ENCODE measurements around the gene CHD5. TPM values are rescaled to one million over a fixed set of nuclear protein-coding genes. Genes with fewer than 3 reads are reported as not detected.

Gene CHD5
- total RNA-seq, 1 experiment from 2014 or later, result 0.39 TPM

GRCh38 chr1:6121021-6121421 lies 59.1 kb downstream of the CHD5 start:
- Mint-ChIP-seq H3K9me3 (ENCODE audit: unreplicated experiment) (peaks cover 13% of the 10 kb centered on the region), H3K36me3 (ENCODE audit: insufficient read depth, unreplicated experiment) (no peaks in the 10 kb centered on the region), H3K27ac (ENCODE audit: unreplicated experiment) (no peak overlapping the region), H3K4me1 (ENCODE audit: low read depth, unreplicated experiment) (no peaks in the 10 kb centered on the region), H3K27me3 (ENCODE audit: insufficient read depth, unreplicated experiment) (no peaks in the 10 kb centered on the region), H3K4me3 (ENCODE audit: unreplicated experiment) (no peak overlapping the region)
- H3K9me3 ChIP-seq, result no peaks in the 10 kb centered on the region
- DNase-seq, result no peak
- no peak overlapping the region for H3K4me3 ChIP-seq (ENCODE audit: low read depth, low read length)
- no peaks in the 10 kb centered on the region for H3K4me1 ChIP-seq
- no peaks in the 10 kb centered on the region for H3K27me3 ChIP-seq (replicated peaks; ENCODE audit: control insufficient read depth, insufficient read depth, low read length)
- POLR2A ChIA-PET, result no interaction called here
- no peaks in the 10 kb centered on the region for H3K36me3 ChIP-seq (ENCODE audit: control insufficient read depth, insufficient read depth, low read length)
- BruUV-seq (replicated peaks), result no TSS peak
- CTCF ChIA-PET, result no interaction called here
- no peak for TF ChIP-seq CTCF (IDR thresholded peaks at IDR 0.05; ENCODE audit: insufficient read depth in 1 of 2, low read depth in 1 of 2, low read length in 1 of 2, severe bottlenecking in 1 of 2, unreplicated experiment in 1 of 2)
- intact Hi-C loops (cut with micrococcal nuclease; ENCODE audit: unreplicated experiment), result no loop called here

GRCh38 chr1:6118415-6118814 lies 61.7 kb downstream of the CHD5 start:
- H3K4me3 ChIP-seq (ENCODE audit: low read depth, low read length), result no peak overlapping the region
- H3K9me3 ChIP-seq, result no peaks in the 10 kb centered on the region
- BruUV-seq (replicated peaks), result no TSS peak
- H3K36me3 ChIP-seq (ENCODE audit: control insufficient read depth, insufficient read depth, low read length), result no peaks in the 10 kb centered on the region
- peaks cover 13% of the 10 kb centered on the region for H3K9me3 Mint-ChIP-seq (ENCODE audit: unreplicated experiment)
- intact Hi-C loops (cut with micrococcal nuclease; ENCODE audit: unreplicated experiment), result no loop called here
- H3K4me3 Mint-ChIP-seq (ENCODE audit: unreplicated experiment), result no peak overlapping the region
- no peaks in the 10 kb centered on the region for H3K4me1 Mint-ChIP-seq (ENCODE audit: low read depth, unreplicated experiment)
- H3K27ac Mint-ChIP-seq (ENCODE audit: unreplicated experiment), result no peak overlapping the region
- H3K4me1 ChIP-seq, result no peaks in the 10 kb centered on the region
- ChIA-PET CTCF (no interaction called here), POLR2A (no interaction called here)
- H3K27me3 Mint-ChIP-seq (ENCODE audit: insufficient read depth, unreplicated experiment), result peaks cover 1% of the 10 kb centered on the region
- no peak for DNase-seq
- no peaks in the 10 kb centered on the region for H3K36me3 Mint-ChIP-seq (ENCODE audit: insufficient read depth, unreplicated experiment)
- TF ChIP-seq CTCF (IDR thresholded peaks at IDR 0.05; ENCODE audit: insufficient read depth in 1 of 2, low read depth in 1 of 2, low read length in 1 of 2, severe bottlenecking in 1 of 2, unreplicated experiment in 1 of 2), result no peak
- H3K27me3 ChIP-seq (replicated peaks; ENCODE audit: control insufficient read depth, insufficient read depth, low read length), result no peaks in the 10 kb centered on the region

- BruUV-seq (replicated peaks), result no TSS peak
- no peak for TF ChIP-seq CTCF (IDR thresholded peaks at IDR 0.05; ENCODE audit: insufficient read depth in 1 of 2, low read depth in 1 of 2, low read length in 1 of 2, severe bottlenecking in 1 of 2, unreplicated experiment in 1 of 2)
- H3K4me1 Mint-ChIP-seq (ENCODE audit: low read depth, unreplicated experiment), result no peaks in the 10 kb centered on the region
- no peaks in the 10 kb centered on the region for H3K9me3 ChIP-seq
- no peak overlapping the region for H3K4me3 ChIP-seq (ENCODE audit: low read depth, low read length)
- POLR2A ChIA-PET, result no interaction called here
- CTCF ChIA-PET, result no interaction called here
- no peak overlapping the region for H3K27ac Mint-ChIP-seq (ENCODE audit: unreplicated experiment)
- no peak overlapping the region for H3K4me3 Mint-ChIP-seq (ENCODE audit: unreplicated experiment)
- H3K27me3 ChIP-seq (replicated peaks; ENCODE audit: control insufficient read depth, insufficient read depth, low read length), result no peaks in the 10 kb centered on the region
- peaks cover 13% of the 10 kb centered on the region for H3K9me3 Mint-ChIP-seq (ENCODE audit: unreplicated experiment)
- H3K4me1 ChIP-seq, result no peaks in the 10 kb centered on the region
- intact Hi-C loops (cut with micrococcal nuclease; ENCODE audit: unreplicated experiment), result no loop called here
- no peak for DNase-seq
- H3K36me3 ChIP-seq (ENCODE audit: control insufficient read depth, insufficient read depth, low read length), result no peaks in the 10 kb centered on the region
- H3K27me3 Mint-ChIP-seq (ENCODE audit: insufficient read depth, unreplicated experiment), result peaks cover 5% of the 10 kb centered on the region
- H3K36me3 Mint-ChIP-seq (ENCODE audit: insufficient read depth, unreplicated experiment), result no peaks in the 10 kb centered on the region
Measured at GRCh38 chr1:6117624-6118023, 62.5 kb downstream of the CHD5 start.
